T-helper 1 cell treated with Interleukin-12 subunit alpha and Interleukin-12 subunit beta and Interleukin-4 antibody, amounts not matched to agents 30 ng/mL and 1 ng/mL, for 36 hours (primary cell): Measurements from ENCODE around the gene ACTN4. TPM values are rescaled to one million over a fixed set of nuclear protein-coding genes. Genes with fewer than 3 reads are reported as not detected.
"Not testable (repeated sequence)": the region's sequence is repeated elsewhere in the genome, so short reads cannot be mapped to it uniquely, and the experiment has no call there.

Experiments used
- intact Hi-C: fragments of 100-400 bp; cut with micrococcal nuclease; formaldehyde crosslinking; loops from one replicate; pipeline ENCODE4 v1.15.1; 2024
- total RNA-seq: library from RNA; stranded (reverse); gene quantifications from 2 replicates; pipeline ENCODE4 v1.2.3, GENCODE V29; 2022

ACTN4 gene
- total RNA-seq, 1 donor from 2014 or later: 443 TPM

DNA sequence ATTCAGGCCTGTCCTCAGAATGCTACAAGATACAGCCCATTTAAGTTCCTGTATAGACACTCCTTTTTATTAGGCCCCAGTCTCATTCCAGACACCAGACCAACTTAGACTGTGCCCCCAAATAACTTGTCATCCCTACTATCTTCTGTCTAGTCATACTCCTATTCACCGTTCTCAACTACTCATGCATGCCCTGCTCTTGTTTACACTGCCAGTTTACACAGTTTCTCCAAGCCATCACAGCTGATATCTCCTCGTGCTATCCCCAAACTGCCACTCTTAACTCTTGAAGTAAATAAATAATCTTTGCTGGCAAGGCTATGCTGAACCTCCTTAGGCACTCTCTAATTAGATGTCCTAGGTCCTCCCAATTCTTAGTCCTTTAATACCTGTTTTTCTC lies 106.7 kb downstream of the ACTN4 start:
- intact Hi-C loops: loop anchor here (10.0 kb wide), 1 partner anchor 51 kb away; no protein-coding TSS in a partner anchor

DNA sequence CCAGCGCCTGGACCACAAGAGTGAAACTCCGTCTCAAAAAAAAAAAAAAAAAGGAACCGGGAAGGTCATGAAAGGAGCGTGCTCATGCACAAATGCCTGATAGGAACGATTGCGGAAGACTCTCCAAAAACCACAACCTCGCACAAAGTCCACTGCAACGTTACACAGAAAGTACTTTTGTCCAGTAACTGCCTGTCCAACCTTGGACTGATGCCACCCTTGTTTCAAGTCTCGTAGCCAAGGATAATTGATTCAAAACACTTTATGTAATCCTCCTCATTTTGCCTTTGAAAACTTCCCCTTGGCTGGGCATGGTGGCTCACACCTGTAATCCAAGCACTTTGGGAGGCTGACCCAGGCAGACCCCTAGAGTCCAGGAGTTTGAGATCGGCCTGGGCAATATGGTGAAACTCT lies 112.1 kb downstream of the ACTN4 start:
- intact Hi-C loops: loop anchor here (10.0 kb wide), 1 partner anchor 45 kb away; no protein-coding TSS in a partner anchor

DNA sequence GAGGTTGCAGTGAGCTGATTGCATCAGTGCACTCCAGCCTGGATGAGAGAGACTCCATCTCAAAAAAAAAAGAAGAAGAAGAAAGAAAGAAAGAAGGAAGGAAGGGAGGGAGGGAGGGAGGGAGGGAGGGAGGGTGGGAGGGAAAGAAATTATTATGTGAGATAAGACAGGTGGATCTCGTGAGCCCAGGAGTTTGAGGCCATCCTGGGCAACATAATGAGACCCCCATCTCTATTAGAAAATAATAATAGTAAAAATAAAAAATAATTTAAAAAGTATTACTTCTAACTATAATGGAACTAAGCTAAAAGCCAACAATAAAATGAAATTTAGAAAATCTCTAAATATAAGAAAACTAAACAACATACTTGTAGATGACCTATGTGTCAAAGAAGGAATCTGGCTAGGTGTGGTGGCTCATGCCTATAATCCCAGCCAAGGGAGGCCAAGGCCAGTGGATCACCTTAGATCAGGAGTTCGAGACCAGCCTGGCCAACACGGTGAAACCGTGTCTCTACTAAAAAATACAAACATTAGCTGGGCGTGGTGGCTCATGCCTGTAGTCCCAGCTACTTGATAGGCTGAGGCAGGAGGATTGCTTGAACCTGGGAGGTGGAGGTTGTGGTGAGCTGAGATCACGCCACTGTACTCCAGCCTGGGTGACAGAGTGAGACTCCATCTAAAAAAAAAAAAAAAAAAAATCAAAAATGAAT lies 113.5 kb downstream of the ACTN4 start:
- intact Hi-C loops: not testable (repeated sequence)

DNA sequence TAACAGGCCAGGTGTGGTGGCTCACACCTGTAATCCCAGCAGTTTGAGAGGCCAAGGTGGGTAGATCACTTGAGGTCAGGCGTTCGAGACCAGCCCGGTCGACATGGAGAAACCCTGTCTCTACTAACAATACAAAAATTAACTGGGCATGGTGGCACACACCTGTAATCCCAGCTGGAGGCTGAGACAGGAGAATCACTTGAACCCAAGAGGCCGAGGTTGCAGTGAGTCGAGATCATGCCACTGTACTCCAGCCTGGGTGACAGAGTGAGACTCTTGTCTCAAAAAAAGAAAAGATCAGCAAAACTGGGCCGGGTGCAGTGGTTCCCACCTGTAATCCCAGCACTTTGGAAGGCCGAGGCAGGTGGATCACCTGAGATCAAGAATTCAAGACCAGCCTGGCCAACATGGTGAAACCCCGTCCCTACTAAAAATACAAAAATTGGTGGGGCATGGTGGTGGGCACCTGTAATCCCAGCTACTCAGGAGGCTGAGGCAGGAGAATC lies 114.5 kb downstream of the ACTN4 start:
- intact Hi-C loops: not testable (repeated sequence)

GRCh38 chr19:38763795-38764220 lies 116.4 kb downstream of the ACTN4 start:
- intact Hi-C loops: no loop called here

DNA sequence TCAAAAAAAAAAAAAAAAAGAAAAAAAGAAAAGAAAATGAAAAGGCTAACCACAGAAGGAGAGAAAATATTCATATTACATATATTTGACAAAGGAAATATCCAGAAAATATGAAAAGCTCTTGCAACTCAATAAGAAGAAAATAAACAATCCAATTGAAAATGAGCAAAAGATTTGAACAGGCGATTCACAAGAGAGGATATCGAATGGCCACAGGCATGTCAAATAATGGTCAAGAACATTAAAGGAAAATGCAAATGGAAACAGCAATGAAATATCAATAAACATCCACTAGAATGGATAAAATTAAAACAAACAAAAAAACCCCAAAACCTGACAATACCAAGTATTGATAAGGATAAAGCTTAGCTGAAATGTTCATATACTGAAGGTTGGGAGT lies 117.8 kb downstream of the ACTN4 start:
- intact Hi-C loops: loop anchor here (5.0 kb wide), 1 partner anchor 67 kb away; the partner anchor contains the start of gene ECH1

- intact Hi-C loops: loop anchor here (5.0 kb wide), 1 partner anchor 66 kb away; the partner anchor contains the start of gene ECH1
Observed at GRCh38 chr19:38766276-38767047, 119.0 kb downstream of the ACTN4 start.

DNA sequence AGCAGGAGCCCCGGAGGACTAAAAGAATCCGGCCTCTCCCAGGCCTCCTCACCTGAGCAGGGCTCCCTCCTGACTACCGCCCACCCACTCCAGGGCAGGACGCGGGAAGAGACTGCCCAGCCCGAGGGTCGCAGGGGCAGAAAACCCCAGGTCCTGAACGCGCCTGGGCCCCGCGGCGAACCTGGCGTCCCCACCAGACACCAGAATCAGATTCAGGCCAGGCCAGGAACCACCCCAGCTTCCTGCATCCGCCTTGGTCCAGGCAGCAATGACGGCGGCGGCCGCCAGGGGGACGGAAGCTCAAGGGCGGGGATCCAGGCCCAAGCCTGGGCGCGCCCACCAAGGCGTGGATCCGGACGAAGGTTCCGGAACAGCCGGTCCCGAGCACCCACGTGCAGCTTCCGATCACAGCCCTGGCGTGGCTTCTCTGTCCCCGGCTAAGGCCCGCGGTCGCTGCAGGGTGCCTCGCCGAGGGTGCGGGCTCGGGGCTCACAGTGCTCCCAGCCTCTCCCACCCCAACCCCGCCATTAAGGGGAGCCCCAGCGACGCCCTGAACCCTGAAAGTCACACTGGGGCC lies 122.3 kb downstream of the ACTN4 start:
- intact Hi-C loops: loop anchor here (2.0 to 5.0 kb wide), 5 partner anchors 19 to 161 kb away; partner anchors contain the start of genes ACTN4, ECH1, LGALS7B and MRPS12

DNA sequence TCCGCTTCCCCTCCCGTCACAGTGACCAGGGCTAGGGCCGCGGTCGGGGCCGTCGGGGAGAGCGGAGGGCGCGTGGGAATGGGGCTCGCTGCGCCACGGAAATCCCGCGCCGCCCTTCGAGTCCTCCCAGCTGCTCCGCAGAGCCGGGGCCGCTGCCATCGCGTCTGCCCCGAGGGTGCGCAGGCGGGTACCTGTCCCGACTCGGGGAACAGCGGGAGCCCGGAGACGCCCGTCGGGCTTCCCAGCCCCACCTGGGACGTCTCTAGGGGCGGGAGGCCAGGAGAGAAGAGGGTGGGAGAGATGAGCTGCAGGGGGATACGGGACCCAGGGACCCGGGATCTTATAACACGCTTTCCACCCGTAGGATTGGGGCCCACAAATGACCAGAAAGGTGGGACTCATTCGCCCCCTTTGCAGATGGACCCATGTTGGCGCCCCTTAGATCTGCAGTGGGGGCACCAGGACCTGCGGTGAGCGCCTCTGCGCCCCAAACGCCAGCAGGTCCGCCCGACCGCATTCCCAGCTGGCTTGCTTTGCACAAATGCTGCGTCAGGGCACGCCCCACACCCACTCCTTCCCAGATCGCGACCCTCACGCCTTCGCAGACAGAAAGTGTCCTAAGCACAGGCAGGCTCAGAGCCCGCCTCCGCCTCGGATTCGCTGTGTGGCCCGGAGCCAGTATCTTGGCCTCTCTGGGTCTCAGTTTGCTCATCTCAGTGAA lies 122.9 kb downstream of the ACTN4 start:
- intact Hi-C loops: not testable (repeated sequence)

GRCh38 chr19:38770949-38771275 lies 123.5 kb downstream of the ACTN4 start:
- intact Hi-C loops: not testable (repeated sequence)

DNA sequence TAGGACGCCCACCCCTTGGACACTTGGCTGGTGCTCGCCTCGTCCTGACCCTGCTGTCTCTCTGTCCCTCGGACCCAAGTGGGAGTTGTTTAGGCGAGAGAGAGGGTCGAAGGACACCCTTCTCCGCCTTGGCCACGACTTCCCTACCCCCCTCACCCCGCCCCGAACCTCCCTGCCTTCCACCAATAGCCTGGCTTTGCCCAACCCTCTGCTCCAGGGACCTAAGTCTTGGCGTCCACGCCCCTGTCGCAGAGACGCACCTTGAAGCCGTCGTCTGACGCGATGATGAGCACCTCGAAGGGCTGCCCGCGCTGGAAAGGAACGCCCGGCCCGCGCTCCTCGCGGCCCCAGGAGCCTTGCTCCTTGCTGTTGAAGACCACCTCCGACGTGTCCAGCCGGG lies 124.1 kb downstream of the ACTN4 start:
- intact Hi-C loops: not testable (repeated sequence)

DNA sequence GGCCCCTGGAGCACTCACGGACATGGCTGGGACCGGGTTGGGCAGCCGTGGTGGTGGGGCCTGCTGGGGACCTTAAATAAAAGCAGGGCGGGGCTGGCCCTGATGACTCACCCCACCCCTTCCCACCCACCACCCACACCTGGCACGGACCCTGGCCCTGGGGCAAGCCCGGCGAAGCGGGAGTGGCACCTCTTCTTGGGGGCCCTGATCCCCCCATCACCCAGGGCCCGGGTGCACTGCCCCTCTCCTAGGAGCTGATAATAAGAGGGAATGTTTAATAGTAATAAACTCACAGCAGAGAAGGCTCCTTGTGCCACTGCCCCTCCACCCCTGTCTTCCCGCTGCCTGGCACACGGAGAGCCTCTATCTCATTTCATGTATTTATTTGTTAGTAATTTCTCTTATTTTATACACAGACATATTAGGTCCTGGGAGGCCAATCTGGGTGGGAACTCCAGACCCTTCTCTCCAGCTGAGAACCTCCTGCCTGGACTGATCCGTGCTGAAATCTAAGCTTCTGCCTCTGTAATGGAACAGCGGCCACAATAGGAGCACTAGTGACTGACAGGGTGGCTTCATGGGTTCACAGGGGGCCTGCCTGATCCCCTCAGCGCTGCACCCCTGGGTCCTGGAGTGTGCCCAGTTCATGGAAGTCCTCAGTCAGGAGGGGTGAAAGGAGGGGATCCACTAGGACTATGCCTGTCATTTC lies 126.2 kb downstream of the ACTN4 start, which contains the start of gene LGALS7:
LGALS7 (minus strand) TSS at position 49 of the 709 bp plus-strand sequence; CDS start at position 24, 25 bp downstream.
- intact Hi-C loops: loop anchor here (2.0 kb wide), 1 partner anchor 19 kb away; no protein-coding TSS in a partner anchor

DNA sequence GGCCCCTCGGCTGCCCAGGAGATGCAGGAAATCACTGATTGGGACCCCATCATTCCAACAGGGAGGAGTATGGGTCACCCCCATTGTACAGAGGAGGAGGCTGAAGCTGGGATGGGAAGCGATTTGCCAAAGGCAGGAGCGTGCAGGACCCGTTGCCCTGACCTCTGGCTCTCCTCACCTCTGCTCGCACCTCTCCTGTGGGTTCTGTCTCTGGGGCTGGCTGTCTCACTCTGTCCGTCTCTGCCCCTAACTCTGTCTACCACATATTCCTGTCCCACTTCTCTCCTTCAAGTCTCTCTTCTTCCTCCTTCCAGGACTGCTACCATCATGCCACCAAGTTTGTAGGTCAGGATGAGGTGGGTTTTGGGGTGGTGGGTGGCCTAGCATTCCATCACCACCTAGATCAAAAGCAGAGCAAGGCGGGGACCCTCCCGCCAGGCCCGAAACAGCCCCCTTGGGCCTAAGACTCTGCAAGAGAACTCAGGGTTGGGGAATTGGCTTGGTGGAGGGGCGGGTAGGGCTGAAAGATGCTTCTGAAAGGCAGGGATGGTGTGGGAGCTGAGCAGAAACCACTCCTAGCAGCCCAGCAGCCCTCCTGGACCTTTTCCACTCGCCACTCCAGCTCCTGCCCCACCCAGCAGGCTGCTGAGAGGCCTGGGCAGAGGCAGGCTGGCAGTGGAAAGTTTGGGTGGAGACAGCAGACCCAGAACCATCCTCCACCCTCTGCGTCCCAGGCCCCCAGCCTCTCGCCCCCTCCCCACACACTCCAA lies 126.9 kb downstream of the ACTN4 start:
- intact Hi-C loops: loop anchor here (2.0 kb wide), 1 partner anchor 18 kb away; no protein-coding TSS in a partner anchor

DNA sequence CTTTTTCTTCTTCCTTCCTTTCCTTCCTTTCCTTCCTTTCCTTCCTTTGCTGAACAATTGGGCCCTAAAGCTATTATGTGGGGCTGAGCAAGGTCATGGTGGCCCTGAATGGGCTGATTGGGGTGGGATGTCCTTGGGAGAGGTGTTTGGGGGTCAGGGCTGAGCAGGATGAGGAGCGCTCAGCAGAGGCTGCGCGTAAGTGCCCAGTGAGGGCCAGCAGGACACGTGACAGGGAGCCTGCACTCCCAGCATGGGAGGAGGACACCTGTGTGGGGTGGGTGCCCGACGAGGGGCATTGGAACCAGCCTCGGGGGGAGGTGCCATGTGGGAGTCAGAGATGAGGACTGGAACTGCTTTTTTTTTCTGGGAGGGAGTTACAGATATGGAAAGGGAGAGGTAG lies 131.3 kb downstream of the ACTN4 start:
- intact Hi-C loops: no loop called here

DNA sequence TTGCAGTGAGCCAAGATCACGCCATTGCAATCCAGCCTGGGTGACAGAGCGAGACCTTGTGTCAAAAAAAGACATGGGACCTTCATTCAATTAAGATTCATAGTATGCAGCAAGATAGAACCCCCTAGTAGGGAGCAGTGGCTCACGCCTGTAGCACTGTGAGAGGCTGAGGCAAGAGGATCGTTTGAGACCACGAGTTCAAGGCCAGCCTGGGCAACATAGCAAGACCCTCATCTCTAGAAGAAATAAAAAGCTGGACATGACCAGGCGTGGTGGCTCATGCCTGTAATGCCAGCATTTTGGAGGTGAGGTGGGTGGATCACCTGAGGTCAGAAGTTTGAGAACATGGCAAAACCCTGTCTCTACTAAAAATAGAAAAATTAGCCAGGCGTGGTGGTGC lies 133.0 kb downstream of the ACTN4 start:
- intact Hi-C loops: no loop called here

- intact Hi-C loops: no loop called here
Observed at GRCh38 chr19:38781058-38781457, 133.6 kb downstream of the ACTN4 start.
